OCI-LY1 (cell line): ENCODE data around the gene PRRT1.
"Not testable (repeated sequence)": the region's sequence is repeated elsewhere in the genome, so short reads cannot be mapped to it uniquely, and the experiment has no call there.

ENCODE experiments used
- EZH2 ChIP-seq: fragments of 200-600 bp; sonication (generic), shearing (Covaris generic); IDR thresholded peaks from 2 replicates; pipeline ENCODE4 v1.8.0; 2017; ENCODE audit warnings: borderline replicate concordance, mixed run types, mild to moderate bottlenecking, antibody characterized with exemption, low read length, moderate library complexity, mixed read lengths
- TF ChIP-seq, protein P1 (sequence below): fragments of 200-600 bp; sonication (generic), shearing (Covaris generic); IDR thresholded peaks from 2 replicates; pipeline ENCODE4 v1.5.1; 2017; ENCODE audit warnings: mild to moderate bottlenecking, antibody characterized with exemption, low read length, moderate library complexity, mixed read lengths

DNA sequence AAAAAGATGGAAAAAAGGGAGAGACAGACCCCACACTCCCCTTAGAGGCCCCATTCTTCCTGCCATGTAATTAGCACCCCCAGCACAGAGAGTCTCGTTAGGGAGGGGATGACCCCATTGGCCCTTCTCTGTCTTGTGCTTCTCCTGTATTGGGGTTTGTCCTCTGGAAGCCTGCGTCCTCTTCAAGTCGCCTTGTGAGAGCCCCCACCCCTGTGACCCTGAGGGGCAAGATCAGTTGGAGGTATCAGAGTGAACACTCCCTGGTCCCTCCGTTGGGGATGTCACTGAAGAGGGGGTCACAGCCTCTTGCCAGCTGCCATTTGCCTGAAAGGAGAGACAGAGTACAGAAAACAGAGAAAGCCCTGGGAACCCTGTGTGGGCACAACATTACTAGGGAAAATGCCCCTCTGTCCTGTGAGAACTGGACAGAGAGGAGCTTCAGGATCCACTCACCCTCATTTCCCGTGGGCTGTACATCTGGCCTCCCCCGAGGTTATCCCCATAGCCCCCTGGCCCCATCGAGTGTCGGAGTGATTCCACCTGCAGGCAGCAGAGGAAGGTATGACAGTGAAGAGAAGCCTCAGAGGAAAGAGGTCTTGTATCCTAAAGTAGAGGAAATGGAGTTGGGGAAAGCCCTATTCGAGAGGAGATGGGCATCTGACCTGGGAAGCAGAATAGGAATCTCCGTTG is 34.6 kb upstream of the PRRT1 start:
- TF ChIP-seq, protein P1, sequence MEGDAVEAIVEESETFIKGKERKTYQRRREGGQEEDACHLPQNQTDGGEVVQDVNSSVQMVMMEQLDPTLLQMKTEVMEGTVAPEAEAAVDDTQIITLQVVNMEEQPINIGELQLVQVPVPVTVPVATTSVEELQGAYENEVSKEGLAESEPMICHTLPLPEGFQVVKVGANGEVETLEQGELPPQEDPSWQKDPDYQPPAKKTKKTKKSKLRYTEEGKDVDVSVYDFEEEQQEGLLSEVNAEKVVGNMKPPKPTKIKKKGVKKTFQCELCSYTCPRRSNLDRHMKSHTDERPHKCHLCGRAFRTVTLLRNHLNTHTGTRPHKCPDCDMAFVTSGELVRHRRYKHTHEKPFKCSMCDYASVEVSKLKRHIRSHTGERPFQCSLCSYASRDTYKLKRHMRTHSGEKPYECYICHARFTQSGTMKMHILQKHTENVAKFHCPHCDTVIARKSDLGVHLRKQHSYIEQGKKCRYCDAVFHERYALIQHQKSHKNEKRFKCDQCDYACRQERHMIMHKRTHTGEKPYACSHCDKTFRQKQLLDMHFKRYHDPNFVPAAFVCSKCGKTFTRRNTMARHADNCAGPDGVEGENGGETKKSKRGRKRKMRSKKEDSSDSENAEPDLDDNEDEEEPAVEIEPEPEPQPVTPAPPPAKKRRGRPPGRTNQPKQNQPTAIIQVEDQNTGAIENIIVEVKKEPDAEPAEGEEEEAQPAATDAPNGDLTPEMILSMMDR, result not testable (repeated sequence)
- TF ChIP-seq EZH2, result not testable (repeated sequence)
